ENCODE data around the gene CD93.

The CD93 gene

DNA sequence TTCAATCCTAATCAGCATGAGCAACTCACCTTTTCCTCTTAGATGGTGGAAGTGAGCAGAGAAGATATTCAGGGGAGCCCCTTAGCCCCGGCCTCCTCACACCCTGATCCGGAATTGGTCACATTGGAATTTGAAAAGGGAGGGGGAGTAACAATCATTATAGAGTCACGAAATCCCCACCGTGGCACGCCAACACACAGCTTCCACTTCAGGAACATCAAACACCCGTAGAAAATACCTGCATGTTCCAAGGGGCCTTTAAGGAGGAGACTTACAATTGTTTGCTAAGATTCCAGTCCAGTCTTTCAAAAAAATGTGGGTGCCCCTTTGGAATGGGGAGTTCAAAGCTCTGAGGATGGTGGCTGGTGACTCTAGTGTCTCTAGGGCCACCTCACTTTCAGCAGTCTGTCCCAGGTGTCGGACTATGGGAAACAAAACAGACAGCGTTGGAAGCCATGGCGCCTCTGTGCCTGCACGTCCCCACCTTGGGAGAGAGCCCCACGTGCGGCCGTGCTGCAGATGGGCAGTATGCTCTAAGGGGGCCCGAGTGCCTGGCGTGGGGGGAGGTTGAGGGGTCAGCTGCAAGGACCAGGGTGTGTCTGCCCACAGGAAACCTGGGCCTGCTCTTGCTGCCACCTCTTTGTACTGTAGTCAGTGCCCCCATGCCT is 2.4 kb downstream of the CD93 start:
- DNase-seq: no peak

DNA sequence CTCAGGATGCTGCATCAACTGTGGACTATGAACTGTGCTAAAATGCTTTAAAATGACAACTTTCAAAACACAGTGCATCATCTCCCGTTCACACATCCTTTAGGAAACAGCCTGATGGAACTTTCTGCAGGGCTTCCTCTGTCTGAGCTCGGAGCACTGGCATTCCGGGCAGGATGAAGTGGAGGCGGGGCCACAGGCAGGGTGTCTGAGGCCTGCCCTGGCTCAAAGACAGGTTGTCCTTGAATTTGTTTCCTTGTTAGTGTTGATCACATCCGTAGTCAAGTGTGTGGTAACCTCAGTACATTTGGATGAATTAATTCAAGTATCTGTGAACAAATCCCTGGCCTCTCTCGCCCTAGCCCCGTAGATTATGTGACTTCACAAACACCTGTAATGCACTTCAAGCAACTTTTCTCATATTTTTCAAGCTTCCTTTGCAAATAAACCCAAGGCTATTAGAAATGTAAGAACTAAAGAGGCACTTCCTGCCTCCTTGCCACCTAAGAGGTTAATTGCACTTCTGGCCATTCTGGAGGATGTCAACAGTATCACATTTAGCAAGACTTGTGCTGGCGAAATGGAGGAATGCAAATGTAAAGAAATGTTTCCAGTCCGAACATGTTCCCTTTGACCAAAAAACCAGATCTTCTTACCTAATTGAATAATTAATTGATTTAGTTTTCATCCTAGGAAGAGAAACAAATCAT is 3.1 kb downstream of the CD93 start:
- DNase-seq: peak in 1 of 4 experiments; percentile 30

DNA sequence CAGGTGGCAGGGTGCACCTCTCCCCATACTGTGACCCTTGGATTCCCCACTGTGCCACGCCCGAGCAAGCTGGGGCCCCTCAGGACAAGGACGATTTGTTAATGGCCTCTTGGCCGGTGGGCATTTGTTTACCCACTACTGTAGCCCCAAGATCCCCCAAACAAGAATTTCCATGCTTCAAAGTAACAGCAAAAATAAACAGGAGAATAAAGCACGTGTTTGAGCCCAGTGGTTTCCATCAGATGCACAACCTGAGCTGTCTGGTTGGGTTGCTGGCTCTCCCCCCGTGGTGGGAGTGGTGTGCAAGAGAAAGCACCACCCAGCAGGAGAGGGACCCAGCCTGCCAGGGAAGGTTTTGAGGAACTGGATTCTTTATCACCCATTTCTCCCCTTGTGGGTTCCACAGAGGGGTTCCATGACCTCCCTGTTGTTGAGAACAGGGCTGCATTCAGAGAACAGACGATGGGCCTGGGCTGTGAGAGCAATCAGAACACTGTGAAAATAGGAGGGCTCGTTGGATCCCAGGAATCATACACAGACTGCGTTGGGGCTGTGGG is 4.8 kb downstream of the CD93 start:
- peak in 1 of 4 experiments; percentile 21 for DNase-seq

DNA sequence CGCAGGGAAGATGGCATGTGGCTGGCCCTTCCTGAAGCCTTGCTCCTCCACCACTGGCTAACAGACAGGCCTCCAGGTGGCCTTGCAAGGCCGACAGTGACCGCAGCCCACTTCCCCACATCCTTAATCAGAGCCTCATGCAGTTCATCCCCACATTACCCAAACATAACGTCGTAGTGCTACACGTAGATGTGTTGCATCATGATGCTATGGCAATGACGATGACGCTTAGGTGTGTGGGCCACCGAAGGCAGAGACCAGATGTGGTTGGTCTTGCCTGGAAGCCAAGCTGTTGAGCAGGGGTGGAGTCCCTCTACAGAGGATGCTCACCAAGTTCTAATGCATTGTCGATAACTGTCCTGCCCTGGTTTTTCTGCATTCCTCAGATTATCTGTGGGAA is 5.6 kb downstream of the CD93 start:
- peak in 1 of 4 experiments; percentile 33 for DNase-seq

DNA sequence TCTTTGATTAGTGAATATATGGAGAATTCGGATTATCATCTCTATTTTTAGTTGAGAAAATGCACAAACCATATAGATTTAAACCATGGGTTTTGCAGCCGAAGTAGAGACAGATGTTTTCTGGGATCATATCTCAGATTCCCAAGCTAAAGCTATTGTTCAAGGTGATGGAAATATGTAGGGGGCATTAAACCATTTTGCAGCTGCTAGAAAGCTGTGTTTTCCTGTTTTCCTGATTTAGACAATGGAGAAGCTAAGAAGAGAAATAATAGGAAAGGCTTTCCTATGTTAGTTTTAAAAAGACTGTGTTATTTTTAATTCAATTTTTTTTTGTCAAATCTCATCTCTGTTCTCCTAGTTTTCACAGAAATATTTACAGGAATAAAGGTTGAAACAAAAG is 6.2 kb downstream of the CD93 start:
- no peak for DNase-seq

DNA sequence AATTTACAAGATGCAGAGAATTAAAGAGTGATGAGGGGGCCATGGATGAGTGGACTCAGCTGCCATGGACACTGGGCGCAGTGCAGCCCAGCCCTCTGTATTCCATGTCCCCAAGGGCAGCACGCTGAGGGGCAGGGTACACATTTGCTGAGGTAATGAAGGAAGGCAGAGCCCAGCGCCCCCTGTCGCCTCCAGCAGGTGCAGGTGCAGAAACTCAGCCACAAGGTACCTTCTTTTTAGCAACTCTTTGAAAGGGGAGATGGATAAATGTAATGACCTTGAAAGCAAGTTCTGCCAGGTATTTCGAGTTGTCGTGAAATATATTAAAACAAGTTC is 7.1 kb downstream of the CD93 start:
- no peak for DNase-seq

DNA sequence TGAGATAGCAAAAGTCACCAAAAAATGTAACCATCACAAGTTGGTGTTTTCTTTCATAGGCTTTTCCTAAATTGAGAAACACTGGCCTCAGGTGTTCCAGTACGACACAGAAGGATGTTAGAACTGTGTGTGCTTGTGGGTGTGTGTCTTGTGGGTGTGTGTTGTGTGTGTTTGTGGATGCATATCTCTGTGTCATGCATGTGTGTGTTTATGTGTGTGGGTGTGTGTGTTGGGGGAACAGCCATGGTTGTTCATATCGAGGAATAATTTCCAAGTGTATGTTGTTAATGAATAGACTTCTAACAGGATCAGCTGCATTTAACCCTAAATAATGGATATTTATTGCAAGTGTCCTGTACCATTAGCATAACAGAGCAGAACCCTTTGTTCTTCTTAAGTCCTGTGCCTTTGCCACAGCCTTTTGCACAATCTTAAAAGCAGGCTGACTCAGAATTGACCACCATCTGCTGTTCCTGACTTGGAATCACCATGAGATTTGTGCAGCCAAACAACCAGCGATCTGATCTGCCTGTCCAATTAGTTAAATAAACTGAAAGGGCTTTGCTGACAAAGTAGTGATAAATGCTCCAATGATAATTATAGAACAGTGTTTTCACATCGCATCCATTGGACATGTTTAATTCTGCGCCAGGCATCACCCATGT is 7.6 kb downstream of the CD93 start:
- peak in 2 of 4 experiments; percentile 47 to 55 for DNase-seq

DNA sequence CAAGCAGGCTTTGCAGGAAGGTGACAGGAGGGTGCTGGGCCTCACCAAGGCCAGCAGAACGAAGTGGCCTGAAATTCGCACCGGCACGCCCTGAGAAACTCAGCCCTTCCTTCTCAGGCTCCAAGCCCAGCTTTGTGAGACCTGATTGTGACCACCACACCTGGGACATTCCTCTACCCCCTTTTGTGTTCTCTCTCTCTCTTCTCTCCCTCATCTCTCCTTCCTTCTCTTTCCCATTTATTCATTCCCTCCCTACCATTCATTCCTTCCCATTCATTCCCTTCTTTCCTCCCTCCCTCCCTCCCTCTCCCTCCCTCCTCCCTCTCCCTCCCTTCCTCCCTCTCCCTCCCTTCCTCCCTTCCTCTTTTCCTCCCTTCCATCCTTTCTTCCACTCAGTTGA is 8.8 kb downstream of the CD93 start:
- DNase-seq: no peak

DNA sequence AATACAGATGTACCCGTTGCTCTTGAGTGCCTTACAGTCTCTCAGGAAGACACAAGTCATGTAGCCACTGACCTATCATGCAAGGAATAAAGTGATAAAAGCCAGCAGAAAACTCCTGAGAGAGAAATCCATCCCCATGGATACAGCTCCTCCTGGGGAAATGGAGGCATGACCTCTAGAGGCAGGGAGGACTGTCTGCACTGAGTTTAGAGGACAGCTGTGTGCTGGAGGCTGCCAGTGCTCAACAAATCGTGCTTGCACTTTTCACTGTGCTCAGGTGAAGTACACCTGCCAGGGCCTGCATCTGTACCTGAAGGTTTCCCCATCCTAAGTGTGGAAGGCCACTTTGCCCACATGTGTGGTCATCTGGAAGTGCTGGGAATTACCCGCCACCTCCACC is 12.1 kb downstream of the CD93 start:
- DNase-seq: no peak

DNA sequence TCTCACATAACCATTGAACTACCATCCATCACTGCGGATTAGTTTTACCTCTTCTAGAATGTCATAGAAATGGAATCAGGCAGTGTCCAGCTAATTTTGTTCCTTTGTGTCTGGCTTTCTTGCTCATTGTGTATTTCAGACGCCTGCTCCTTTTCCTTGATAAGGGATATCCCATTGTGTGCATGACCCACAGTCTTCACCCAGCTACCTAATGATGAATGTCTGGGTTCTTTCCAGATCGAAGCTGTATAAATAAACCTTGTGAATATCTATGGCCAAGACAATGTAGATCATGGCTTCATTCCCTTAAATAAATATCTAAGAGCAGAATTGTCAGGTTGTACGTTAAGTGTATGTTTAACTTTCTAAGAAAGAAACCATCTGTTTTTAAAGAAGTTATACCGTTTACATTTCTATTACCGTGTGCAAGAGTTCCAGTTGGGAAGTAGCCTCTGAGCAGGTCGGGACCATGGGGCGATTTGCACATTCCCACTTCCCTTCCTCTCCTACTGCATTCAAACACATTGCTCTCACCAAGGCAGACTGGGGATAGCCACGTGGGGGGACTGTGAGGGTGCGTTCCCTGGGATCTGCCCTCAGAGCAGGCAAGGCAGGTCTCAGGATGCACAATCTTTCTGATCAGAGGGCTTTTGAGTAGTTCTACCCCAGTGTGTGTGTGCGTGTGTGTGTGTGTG is 13.1 kb downstream of the CD93 start:
- no peak for DNase-seq

DNA sequence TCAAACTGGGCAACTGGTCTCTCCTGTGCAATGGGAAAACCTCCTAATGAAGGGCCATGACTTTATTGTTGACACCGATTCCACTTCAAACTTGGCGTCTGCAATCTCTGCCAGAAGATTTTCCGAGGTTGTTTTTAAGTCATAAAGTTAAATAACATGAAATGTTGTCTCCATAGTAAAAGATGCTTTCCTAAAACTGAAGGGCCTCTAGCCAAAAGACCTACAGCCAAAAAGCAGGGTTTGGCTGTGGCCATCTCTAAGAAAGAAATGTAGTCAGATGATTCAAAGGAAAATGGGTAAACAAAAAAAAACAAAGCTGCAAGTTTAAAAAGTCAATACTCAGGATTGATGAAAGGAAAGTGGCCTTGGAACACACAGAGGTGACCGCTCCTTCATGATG is 14.1 kb downstream of the CD93 start:
- DNase-seq: no peak

DNA sequence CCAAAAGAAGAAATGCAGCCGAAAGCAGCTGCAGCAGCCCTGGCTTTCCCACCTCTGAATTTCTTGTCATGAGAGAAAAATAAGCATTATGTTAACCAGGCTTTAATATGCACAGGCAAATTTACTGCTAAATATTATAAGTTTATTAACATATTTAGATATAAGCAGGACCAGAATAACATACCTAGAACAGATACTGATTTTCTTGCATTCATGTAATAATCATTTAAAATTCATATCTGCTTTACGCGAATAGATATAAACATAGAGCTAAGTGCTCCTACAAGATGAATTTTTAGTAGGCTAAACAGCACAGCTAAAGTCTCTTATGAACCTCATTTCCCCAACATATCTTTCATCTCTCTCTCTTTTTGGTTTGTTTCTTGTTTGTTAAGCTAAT is 14.7 kb downstream of the CD93 start:
- no peak for DNase-seq

DNA sequence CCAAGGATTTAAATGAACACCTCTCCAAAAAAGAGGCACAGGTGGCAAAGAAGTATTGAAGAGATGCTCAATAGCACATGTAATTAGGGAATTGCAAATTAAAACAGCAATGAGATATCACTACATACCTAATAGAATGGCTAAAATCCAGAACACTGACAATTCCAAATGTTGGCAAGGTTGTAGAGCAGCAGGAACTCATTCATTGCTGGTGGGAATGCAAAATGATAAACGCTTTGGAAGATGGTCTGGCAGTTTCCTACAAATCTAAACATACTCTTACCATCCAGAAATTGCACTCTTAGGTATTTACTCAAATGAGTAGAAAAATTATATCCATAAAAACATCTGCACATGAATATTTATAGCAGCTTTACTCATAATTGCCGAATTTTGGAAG is 17.0 kb downstream of the CD93 start:
- DNase-seq: no peak

DNA sequence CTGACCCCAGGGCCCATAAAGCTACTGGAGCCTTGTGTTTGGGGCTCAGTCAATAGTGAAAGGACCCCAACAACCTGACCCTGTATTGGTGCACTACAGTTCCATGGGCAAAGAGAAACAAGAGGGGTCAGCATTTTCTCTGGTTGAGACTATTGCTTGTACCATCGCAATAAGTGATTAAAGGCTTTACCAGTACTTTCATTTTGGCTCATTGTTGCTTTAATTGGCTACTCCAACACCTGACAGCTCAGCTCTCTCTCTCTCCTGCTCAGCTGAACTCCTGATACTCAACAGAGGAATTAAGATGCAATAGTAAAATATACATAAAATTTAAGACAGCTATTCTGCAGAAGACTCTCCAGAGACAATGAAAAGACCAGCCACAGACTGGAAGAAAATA is 17.8 kb downstream of the CD93 start:
- DNase-seq: no peak

DNA sequence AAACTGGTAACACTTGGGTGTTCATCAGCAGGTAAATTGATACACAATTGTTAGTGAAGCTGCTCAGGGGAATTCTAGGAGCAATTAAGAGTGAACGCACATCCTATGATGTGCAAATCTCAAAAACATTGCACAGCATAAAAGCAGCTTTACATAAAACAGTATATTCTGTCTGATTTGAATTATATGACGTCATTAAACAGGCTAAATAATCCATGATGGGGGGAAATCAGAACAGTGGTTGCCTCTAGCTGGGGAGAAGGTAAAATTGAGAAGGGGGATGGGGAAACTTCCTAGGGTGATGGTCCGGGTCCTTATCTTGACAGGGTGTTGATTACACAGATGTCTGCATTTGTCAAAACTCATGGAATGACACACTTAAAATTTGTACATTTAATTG is 19.4 kb downstream of the CD93 start:
- no peak for DNase-seq

DNA sequence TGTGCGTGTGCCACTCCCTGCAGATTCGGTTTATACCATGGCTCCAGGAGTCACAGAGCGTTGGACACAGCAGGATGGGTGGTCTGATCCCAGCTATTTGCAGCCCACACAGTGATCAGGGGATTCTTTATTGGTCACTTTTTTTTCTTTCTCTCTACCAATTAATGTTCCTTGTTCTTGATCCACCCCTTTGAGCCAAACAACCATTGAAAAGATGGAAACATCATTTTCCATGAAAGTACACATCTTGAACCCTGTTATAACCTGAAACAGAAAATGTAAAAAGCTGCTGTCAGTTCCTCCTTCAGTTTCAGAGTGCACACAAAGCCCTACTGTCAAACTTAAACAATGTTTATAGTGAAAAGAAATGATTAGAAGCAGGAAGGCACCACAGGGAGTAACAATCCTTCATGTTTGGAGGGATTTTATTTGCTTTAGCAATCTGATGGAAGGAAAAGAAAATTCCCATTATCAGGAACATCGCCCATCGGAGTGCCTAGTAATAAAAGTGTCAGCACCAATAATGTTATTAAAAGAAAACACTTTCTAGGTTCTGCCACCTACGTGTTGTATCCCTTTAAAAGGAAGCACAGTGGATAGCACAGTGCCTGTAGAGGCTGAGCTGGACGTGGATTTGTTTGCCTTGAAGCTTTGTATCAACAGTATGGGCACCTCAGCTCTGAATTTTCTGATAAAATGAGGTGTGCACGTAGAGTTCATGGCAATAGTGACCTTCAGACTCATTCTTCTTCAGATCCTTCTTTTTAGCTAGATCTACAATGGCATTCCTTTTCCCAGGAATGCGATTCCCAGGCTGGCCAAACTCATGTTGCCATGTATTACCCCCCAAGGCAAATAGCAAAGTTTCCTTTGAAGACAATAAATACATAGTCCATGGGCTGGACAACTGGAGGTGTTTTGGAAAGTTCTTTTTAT is 20.6 kb downstream of the CD93 start:
- no peak for DNase-seq

DNA sequence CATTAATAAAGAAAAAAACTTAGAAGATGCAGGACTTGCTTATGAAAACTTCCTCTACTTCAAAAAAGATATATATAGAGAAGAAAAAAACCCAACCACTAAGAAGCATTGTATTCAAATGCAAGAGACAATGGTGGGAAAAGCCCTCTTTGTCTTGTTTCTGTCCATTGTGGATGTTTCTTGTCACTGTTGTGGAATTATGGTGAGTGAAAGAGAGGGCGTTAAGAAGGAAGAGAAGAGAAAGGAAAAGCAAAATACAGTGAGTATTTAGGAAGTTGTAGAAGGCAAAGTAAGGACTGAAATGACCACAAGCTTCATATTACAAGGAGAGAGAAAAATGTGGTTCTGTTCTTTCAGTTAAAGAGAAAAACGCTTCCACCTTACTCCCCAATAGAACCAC is 22.5 kb downstream of the CD93 start:
- DNase-seq: peak in 1 of 4 experiments; percentile 37

DNA sequence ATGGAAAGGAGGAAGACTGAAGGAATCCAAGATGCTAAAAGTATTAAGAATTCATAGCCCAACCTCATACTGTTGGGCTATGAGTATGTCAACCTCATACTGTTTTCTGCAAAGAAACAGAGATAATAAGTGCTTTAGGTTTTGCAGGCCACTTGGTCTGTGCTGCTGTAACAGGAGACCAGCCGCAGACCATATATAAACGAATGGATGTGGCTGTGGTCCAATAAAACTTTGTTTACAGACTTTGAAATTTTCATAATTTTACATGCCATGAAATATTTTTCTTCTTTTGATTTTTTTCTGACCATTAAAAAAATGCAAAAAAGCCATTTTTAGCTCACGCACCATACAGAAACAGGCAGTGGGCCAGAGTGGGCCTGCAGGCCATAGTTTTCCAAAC is 23.0 kb downstream of the CD93 start:
- no peak for DNase-seq

DNA sequence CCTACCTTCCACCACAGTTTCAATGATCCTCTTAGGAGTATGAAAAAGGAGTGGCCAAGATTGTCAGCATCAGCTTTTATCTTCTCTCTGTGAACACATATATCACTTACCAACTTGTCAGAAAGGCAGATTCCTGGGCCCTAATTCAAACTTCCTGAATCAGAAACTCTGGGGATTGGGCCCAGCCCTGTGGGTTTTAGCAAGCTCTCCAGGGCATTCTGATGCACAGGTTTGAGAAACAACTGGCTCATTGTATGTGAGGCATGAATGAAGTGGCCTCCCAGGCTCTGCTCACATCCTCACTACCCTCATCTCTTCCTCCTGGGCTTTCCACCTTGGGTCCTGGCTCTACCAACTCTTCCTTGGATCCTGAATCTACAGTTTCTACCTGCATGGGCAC is 23.5 kb downstream of the CD93 start:
- DNase-seq: no peak

DNA sequence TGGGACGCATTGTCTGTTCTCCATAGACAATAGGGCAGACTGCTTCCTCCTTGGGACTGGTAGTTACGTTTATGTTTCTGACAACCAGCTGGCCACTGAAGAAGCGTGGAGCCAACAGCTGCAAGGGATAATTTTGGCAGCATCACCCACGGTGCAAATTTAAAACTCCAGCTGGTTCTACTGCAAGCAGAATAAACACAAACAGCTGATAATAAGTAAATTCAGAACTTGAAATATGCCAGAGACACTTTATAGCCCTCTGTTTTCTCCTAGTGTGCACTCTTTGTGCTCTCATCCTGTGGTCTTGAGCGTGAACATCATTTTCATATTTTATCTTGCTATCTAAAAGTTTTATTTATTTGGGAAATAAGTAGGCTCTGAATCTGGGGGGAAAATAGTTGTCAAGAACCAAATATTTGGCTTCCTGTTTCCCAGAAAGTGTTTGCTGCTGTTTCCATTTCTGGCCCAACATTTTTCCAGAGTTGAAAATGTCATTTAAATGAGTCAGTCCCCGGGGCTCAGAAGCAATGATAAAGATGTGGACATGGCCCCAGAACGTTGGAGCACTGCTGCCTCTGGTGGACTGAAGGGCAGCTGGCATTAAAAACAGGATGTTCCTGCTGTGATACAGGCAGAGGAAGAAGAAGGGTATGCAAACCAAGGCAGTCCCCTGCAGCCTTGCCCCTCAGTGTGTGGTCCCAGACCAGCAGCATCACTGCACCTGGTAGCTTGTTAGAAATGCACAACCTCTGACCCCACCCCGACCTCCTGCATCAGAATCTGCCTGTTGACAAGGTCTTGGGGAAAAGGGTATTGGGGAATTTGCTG is 24.2 kb downstream of the CD93 start:
- DNase-seq: peak; percentile 53 to 80 (median 74)

DNA sequence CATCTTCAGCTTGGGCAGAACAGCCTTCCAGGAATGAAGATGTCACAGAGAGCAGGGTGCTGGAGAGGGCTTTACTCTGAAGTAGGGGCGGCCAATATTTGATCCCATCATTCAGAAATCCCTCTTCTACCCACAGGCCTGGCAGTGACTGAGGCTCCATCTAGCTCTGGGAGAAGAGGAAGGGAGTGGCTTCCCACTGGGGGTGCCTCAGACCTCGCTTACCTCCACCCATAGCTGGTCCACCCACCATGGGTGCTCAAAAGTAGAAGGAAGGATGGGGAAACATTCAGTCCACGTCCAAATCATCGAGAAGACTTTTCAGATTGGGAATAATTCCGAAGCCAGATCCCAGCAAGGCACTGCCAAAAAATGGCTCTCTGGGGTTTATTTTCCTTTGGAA is 24.9 kb downstream of the CD93 start:
- DNase-seq: no peak

All from suppressor macrophage (primary cell).